CD4-positive, alpha-beta T cell treated with Interleukin-17A for 4 hours (primary cell): ENCODE data around the gene OR2S2.

Experiments
- DNase-seq: peaks from one replicate; pipeline ENCODE4 v3.0.0-alpha.2; 2020; ENCODE audit warnings: mixed read lengths

OR2S2 gene

DNA sequence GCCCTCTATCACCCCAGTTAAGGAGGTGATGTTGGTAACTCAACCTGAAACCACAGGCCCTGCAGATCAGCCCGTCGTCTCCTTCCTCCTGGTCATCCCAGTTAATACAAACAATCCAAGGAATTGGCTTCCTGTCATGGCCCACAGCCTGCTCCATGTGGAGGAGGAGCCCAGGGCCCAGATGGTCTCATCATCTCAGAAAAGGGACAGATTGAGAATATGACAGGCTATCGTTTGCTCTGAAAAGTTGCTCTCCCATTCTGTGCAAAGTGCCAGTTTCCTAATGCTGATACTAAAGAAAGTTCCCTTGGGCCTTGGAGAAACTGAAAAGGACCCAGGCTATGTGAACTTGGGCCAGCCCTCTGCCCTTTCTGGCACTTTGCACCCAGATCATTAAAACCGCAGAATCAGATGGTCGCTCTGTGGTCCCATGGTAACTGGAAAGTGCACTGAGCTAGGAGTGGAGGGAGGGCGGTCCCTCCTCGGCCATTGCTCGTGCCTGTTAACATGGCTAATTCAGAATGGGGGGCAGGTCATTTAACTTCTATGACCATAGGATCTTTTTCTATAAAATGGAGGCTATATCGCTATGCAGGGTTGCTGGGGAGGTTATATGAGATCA is 49.3 kb downstream of the OR2S2 start:
- DNase-seq = no peak

DNA sequence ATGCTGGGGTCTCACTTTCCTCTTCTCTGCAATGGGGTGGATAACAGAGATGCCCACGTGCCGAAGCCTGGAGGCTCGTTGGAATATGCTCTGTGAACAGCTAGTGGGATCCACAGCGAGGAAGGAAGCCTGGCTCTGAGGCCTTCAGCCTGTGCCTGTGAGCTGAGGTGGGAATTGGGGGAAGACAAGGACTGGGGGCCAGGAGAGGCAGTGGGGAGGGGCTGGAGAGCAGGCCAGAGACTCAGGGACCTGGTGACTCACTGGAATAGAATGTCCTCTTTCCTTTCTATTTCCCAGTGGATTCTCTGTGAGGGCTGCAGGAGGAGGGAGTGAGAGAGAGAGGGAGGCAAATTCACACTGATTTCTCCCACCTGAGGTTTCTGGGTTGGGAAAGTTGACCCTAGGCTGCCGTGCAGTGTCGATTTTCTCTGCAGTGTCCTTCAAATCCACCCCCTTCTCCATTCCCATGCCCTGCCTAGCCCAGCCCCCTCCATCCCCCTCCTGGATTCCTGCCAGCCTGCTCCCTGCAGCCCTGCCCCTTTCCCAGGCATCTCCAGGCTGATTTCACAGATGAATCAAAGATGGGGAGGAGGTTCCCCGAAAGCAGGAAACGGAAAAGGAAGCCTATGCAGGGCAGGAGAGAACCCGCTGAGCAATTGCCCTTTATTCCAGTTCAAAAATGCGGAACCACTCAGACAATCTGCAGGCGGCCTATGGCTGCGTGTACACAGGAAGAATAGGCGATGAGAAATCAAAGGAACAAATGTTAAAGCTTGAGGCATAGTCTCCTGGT is 50.0 kb downstream of the OR2S2 start:
- peak; percentile 51 for DNase-seq
